Stimulated activated effector memory CD8-positive, alpha-beta T cell treated with anti-CD3 and anti-CD28 coated beads, Interleukin-12 subunit alpha, Interleukin-12 subunit beta, amount 100 ng/mL, for 72 hours (primary cell): Measurements from ENCODE around the gene SPIB.

Experiments
- ATAC-seq: fragments of 150-1000 bp; cut with Tn5 transposase; 2 replicates; pipeline ENCODE4 v1.10.0; 2021
- DNase-seq, 2 donors: peaks; one replicate each; pipeline ENCODE4 v3.0.0; 2021 to 2022; ENCODE audit warnings: low spot score in 2 of 2
- H3K27ac Mint-ChIP-seq: one replicate; pipeline ENCODE4 v1.8.0; 2022; ENCODE audit warnings: mild to moderate bottlenecking, mixed read lengths
- H3K36me3 Mint-ChIP-seq: one replicate; pipeline ENCODE4 v1.8.0; 2022; ENCODE audit warnings: mild to moderate bottlenecking, mixed read lengths
- H3K4me1 Mint-ChIP-seq: one replicate; pipeline ENCODE4 v1.8.0; 2022; ENCODE audit warnings: mixed read lengths
- H3K4me3 Mint-ChIP-seq: one replicate; pipeline ENCODE4 v1.8.0; 2022; ENCODE audit warnings: mild to moderate bottlenecking, mixed read lengths
- H3K9me3 Mint-ChIP-seq: one replicate; pipeline ENCODE4 v1.8.0; 2022; ENCODE audit warnings: mixed read lengths

Gene SPIB

DNA sequence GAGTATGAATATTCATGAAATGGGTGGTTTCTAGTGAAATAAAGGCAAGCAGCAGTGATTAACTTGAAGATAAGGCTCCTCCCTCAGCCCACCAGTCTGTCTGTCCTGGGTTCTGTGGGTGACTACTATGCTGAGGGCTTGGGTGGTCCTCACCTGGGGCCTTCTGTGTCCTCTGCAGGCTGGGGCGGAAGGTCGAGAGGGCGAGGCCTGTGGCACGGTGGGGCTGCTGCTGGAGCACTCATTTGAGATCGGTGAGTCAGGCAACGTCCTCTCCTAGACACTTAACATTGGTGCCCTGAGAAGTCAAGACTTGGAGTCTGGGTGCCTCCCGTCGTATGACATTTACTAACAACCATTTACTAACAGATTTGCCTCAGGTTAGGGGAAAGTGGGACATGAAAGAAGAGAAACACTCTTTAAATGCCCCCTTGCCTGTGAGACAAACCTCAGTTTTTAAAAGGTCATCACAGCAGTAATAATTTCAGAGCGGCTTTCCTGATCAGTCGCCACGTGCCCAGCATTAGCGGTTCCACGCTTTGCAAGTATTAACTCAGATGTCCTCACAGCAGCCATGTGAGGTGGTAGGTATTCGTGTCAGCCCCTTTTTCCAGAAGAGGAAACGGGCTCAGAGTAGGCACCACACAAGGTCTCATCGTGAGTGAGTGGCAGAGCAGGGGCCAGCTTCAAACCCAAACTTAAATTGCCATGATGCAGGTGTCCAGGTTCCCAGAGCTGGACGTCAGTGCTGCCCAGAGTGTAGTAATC is 59.2 kb downstream of the SPIB start:
- Mint-ChIP-seq H3K36me3 (peaks cover 61% of the 10 kb centered on the region), H3K4me3 (peak overlapping the region; percentile 98), H3K9me3 (no peaks in the 10 kb centered on the region), H3K4me1 (peaks cover 51% of the 10 kb centered on the region), H3K27ac (peak overlapping the region; percentile 97)
- DNase-seq = no peak
- ATAC-seq = no peak

DNA sequence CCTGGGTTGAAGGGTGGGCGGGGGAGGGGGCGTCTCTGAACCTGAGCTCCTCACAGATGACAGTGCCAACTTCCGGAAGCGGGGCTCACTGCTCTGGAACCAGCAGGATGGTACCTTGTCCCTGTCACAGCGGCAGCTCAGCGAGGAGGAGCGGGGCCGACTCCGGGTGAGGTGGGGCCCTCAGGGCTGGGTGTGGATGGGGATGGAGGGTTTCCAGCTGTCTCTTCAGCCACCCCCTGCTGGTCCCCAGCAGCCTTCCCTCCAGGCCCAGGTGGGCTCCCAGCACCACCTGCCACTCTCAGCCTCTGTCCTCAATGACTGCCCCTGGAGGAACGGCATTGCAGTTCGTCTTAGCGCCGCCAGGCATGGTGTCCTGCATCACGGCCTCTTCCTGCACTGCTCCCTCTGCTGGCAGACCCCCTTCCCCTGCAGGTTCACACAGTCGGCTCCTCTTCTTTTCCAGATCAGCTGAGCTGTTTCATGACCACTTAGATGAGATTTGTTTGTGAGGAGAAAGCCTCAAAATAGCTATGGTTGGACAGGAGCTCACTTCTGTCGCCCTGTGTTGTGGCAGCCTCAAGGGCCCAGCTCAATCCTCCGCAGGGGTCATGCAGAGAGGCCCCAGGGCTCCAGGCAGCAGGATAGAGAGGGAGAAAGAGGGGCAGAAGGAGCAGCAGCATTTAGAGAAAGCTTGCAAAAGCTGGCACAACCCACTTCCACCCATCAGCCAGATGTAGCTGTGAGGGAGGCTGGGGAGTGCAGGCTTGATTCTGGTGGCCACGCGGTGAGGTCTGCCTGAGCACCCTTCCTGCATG is 60.4 kb downstream of the SPIB start:
- Mint-ChIP-seq H3K4me1 (peaks cover 51% of the 10 kb centered on the region), H3K27ac (peak overlapping the region; percentile 22), H3K4me3 (no peak overlapping the region), H3K9me3 (no peaks in the 10 kb centered on the region), H3K36me3 (peaks cover 73% of the 10 kb centered on the region)
- ATAC-seq (no peak), DNase-seq (no peak)

DNA sequence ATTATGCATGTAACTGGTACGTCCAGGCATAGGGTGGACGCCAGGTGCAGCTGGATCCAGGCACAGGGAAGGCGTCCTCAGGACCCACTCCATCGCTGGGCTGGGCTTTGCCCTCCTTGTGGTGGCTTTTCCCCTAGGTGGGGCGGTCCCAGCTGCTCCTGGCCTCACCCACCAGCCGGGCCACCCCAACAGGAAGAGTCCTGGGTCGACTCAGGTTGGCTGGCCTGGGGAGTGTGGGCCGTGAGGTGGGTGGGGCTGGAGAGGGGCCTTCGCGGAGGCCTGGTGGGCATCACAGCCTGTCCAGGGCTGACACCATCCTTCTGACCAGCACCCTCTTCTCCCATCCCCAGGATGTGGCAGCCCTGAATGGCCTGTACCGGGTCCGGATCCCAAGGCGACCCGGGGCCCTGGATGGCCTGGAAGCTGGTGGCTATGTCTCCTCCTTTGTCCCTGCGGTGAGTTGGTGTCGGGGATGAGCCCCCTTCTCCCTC is 61.1 kb downstream of the SPIB start:
- DNase-seq (no peak), ATAC-seq (no peak)
- no peak overlapping the region for H3K27ac Mint-ChIP-seq
- peaks cover 51% of the 10 kb centered on the region for H3K4me1 Mint-ChIP-seq
- H3K9me3 Mint-ChIP-seq = no peaks in the 10 kb centered on the region
- H3K36me3 Mint-ChIP-seq = peaks cover 80% of the 10 kb centered on the region
- H3K4me3 Mint-ChIP-seq = no peak overlapping the region

DNA sequence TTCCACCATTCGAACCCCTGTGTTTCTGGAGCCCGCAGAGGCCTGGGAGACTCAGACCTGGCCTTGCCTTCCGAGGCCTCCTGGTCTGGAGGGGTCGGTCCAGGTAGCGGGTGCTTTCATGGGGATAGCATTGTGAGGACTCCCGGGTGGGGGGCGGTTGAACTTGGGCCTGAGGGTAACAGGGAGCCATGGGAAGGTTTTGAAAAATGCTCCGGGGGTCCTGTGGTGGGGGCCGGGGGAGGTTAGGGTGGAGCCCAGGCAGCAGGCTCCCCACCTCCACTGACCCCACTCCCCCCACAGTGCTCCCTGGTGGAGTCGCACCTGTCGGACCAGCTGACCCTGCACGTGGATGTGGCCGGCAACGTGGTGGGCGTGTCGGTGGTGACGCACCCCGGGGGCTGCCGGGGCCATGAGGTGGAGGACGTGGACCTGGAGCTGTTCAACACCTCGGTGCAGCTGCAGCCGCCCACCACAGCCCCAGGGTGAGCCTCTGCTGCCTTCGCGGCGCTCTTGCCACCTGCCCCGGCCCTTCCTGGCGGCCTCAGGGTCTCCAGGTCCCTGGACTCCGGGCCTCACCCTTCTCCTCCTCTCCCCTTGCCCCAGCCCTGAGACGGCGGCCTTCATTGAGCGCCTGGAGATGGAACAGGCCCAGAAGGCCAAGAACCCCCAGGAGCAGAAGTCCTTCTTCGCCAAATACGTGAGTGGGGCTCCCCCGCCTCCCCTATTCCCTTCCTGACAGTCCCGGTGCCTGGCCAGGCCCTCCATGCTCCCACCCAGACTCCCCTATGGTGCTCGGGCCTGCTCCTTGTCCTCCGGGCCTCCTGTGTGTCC is 61.8 kb downstream of the SPIB start:
- Mint-ChIP-seq H3K9me3 (no peaks in the 10 kb centered on the region), H3K4me3 (no peak overlapping the region), H3K36me3 (peaks cover 81% of the 10 kb centered on the region), H3K27ac (peak overlapping the region; percentile 81), H3K4me1 (peaks cover 48% of the 10 kb centered on the region)
- no peak for ATAC-seq
- DNase-seq = no peak
